NB4 (cell line): ENCODE measurements around the gene DIS3L.

Experiments
- POLR2A ChIP-seq: IDR thresholded peaks from 2 replicates; pipeline ENCODE4 v1.6.1; 2011; ENCODE audit warnings: mild to moderate bottlenecking; ENCODE audit not compliant: insufficient read length; ENCODE audit errors: extremely low read depth
- TF ChIP-seq, protein P1 (sequence below): IDR thresholded peaks from one replicate; pipeline ENCODE4 v1.5.1; 2012; ENCODE audit warnings: low read depth, low read length

DNA sequence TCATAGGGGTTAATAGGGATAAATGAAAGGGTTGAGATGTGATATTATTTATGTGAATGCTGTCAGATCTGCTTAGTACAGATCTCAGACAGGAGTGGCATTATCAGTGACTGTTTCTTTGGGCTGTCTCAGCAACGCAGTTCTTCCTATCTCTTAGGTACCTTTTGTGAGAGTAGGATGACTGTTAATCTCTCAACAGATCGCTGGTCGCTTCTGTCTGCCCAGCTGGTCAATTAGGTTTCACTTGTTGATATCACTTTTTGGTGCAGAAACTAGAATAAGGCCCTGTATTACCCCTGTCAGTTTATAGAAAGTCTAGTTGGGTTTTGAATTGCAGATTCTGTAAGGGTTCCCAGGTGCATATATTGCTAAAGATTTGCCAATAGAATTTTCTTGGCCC, 16.5 kb downstream of the DIS3L start:
- TF ChIP-seq, protein P1, sequence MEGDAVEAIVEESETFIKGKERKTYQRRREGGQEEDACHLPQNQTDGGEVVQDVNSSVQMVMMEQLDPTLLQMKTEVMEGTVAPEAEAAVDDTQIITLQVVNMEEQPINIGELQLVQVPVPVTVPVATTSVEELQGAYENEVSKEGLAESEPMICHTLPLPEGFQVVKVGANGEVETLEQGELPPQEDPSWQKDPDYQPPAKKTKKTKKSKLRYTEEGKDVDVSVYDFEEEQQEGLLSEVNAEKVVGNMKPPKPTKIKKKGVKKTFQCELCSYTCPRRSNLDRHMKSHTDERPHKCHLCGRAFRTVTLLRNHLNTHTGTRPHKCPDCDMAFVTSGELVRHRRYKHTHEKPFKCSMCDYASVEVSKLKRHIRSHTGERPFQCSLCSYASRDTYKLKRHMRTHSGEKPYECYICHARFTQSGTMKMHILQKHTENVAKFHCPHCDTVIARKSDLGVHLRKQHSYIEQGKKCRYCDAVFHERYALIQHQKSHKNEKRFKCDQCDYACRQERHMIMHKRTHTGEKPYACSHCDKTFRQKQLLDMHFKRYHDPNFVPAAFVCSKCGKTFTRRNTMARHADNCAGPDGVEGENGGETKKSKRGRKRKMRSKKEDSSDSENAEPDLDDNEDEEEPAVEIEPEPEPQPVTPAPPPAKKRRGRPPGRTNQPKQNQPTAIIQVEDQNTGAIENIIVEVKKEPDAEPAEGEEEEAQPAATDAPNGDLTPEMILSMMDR = no peak
- TF ChIP-seq POLR2A = no peak
